A549 (cell line): Measurements from ENCODE around the gene POLE. TPM values are rescaled to one million over a fixed set of nuclear protein-coding genes. Genes with fewer than 3 reads are reported as not detected.
A peak's percentile ranks its signal among the peaks of the same experiment; 100 is the strongest.

Source experiments
- ATAC-seq, 2 experiments: fragments of 200-7000 bp in 1 of 2; fragments of >200 bp in 1 of 2; cut with Nextera tagmentation in 1 of 2; cut with Tn5 transposase in 1 of 2; 3 replicates each; pipeline versions ENCODE4 v1.8.0 to v1.9.1; 2018 to 2020; ENCODE audit warnings: mild to moderate bottlenecking in 1 of 2, moderate library complexity in 1 of 2
- CTCF ChIA-PET: fragments of 300-600 bp; sonication (Branson Sonifier 250); formaldehyde crosslinking; extraction: SDS; loops from one replicate; lab custom pipeline; 2021; ENCODE audit warnings: antibody characterized with exemption, inconsistent platforms; lab: Yijun Ruan, JAX
- POLR2A ChIA-PET: fragments of 350-600 bp; formaldehyde crosslinking; extraction: SDS; loops from one replicate; lab custom pipeline; 2021; ENCODE audit warnings: antibody characterized with exemption, inconsistent platforms; lab: Yijun Ruan, JAX
- DNase-seq, 2 experiments: peaks; one replicate each; pipeline versions ENCODE4 v3.0.0 to v3.0.0-alpha.2; 2011 to 2016; ENCODE audit warnings: low read depth in 1 of 2, low spot score in 1 of 2
- FAIRE-seq: peaks from 2 replicates; lab custom pipeline; 2011; peaks lifted over from hg19 to GRCh38; lab: Jason Lieb, UNC
- H3K27ac ChIP-seq, 2 experiments: fragments of >200 bp; sonication (Bioruptor Twin); formaldehyde crosslinking; 3 replicates each; pipeline ENCODE4 v1.5.1; 2016 to 2017
- H3K4me1 ChIP-seq: fragments of >200 bp; sonication (Bioruptor Twin); formaldehyde crosslinking; 3 replicates; pipeline ENCODE4 v1.6.1; 2016
- H3K4me2 ChIP-seq: fragments of >200 bp; sonication (Bioruptor Twin); formaldehyde crosslinking; 3 replicates; pipeline ENCODE4 v1.6.1; 2016
- H3K4me3 ChIP-seq: fragments of >200 bp; sonication (Bioruptor Twin); formaldehyde crosslinking; 3 replicates; pipeline ENCODE4 v1.5.1; 2016
- H3K9me3 ChIP-seq: fragments of >200 bp; sonication (Bioruptor Twin); formaldehyde crosslinking; 3 replicates; pipeline ENCODE4 v1.6.1; 2016
- BHLHE40 ChIP-seq: IDR thresholded peaks from 2 replicates; pipeline ENCODE4 v1.6.1; 2012; ENCODE audit warnings: low read depth, low read length, inconsistent platforms
- CHD4 ChIP-seq: fragments of 200-600 bp; sonication (generic); IDR thresholded peaks from 2 replicates; pipeline ENCODE4 v1.6.1; 2016; ENCODE audit warnings: antibody characterized with exemption, mild to moderate bottlenecking, borderline replicate concordance
- EHMT2 ChIP-seq: fragments of 200-600 bp; sonication (generic); IDR thresholded peaks from 2 replicates; pipeline ENCODE4 v1.6.1; 2016; ENCODE audit warnings: antibody characterized with exemption, low read depth, mild to moderate bottlenecking, moderate library complexity
- EP300 ChIP-seq, 2 experiments: fragments of >200 bp; sonication (Bioruptor Twin); formaldehyde crosslinking; IDR thresholded peaks; 2 replicates in 1 of 2; 3 replicates in 1 of 2; pipeline ENCODE4 v1.6.1; 2016 to 2017
- HDAC2 ChIP-seq: fragments of 200-600 bp; sonication (generic); IDR thresholded peaks from 2 replicates; pipeline ENCODE4 v1.6.1; 2016
- HOXA7 ChIP-seq: fragments of 250-450 bp; sonication (Bioruptor Pico); IDR thresholded peaks from 2 replicates; pipeline ENCODE4 v1.5.0; 2020; ENCODE audit warnings: mild to moderate bottlenecking, moderate library complexity
- HOXB13 ChIP-seq: fragments of 250-450 bp; sonication (Bioruptor Pico); IDR thresholded peaks from 2 replicates; pipeline ENCODE4 v1.5.0; 2020; ENCODE audit warnings: low read depth, mild to moderate bottlenecking, moderate library complexity
- MAFK ChIP-seq: fragments of 450-650 bp; IDR thresholded peaks from 2 replicates; pipeline ENCODE4 v1.6.1; 2014; ENCODE audit not compliant: partially characterized antibody
- NPAS2 ChIP-seq: fragments of 250-450 bp; sonication (Bioruptor Pico); IDR thresholded peaks from 2 replicates; pipeline ENCODE4 v1.8.0; 2022; ENCODE audit warnings: mild to moderate bottlenecking, moderate library complexity, borderline replicate concordance
- NR3C1 ChIP-seq: fragments of >200 bp; sonication (Bioruptor Twin); formaldehyde crosslinking; IDR thresholded peaks from 3 replicates; pipeline ENCODE4 v1.6.1; 2017
- RAD21 ChIP-seq, 2 experiments: fragments of >200 bp in 1 of 2; sonication (Bioruptor Twin) in 1 of 2; formaldehyde crosslinking in 1 of 2; IDR thresholded peaks in 1 of 2; conservative IDR thresholded peaks in 1 of 2; 2 replicates in 1 of 2; 3 replicates in 1 of 2; pipeline ENCODE4 v1.6.1; 2012 to 2018; ENCODE audit warnings: inconsistent platforms in 1 of 2
- RFX5 ChIP-seq: fragments of 450-650 bp; IDR thresholded peaks from 2 replicates; pipeline ENCODE4 v1.7.1; 2014; ENCODE audit warnings: antibody characterized with exemption, mild to moderate bottlenecking, moderate library complexity
- RNF2 ChIP-seq: fragments of 200-600 bp; sonication (generic); IDR thresholded peaks from 2 replicates; pipeline ENCODE4 v1.6.1; 2016; ENCODE audit warnings: low read depth, mild to moderate bottlenecking, antibody characterized with exemption, moderate library complexity, borderline replicate concordance
- TFCP2L1 ChIP-seq: fragments of 250-450 bp; sonication (Bioruptor Pico); IDR thresholded peaks from 2 replicates; pipeline ENCODE4 v1.5.0; 2021; ENCODE audit warnings: mild to moderate bottlenecking
- TP53 ChIP-seq: fragments of 250-450 bp; sonication (Bioruptor Pico); IDR thresholded peaks from 2 replicates; pipeline ENCODE4 v1.5.0; 2021; ENCODE audit warnings: mild to moderate bottlenecking, moderate library complexity
- ZC3H11A ChIP-seq: fragments of 450-650 bp; IDR thresholded peaks from 2 replicates; pipeline ENCODE4 v1.6.1; 2014; ENCODE audit warnings: antibody characterized with exemption, mild to moderate bottlenecking
- ZFP36 ChIP-seq: fragments of 450-650 bp; IDR thresholded peaks from 2 replicates; pipeline ENCODE4 v1.6.1; 2014; ENCODE audit warnings: borderline replicate concordance; ENCODE audit not compliant: partially characterized antibody
- ZSCAN20 ChIP-seq: fragments of 250-450 bp; sonication (Bioruptor Pico); IDR thresholded peaks from 2 replicates; pipeline ENCODE4 v1.8.0; 2022; ENCODE audit warnings: mild to moderate bottlenecking, moderate library complexity
- WGBS: methylation state at CpG from one replicate; pipeline ENCODE4 v1.1.6; 2017; ENCODE audit errors: missing lambda C conversion rate; 5-methylcytosine and 5-hydroxymethylcytosine counted together
- polyA plus RNA-seq, 4 experiments: library from polyadenylated mRNA; depleted of rRNA in 3 of 4; stranded (reverse); fragments of >200 nt; fragmentation: RNase III in 1 of 4; extraction: RNeasy Plus Mini Kit Qiagen cat#74134 plus additional on column Dnase treatment in 1 of 4; gene quantifications; 2 replicates in 3 of 4; 3 replicates in 1 of 4; pipeline ENCODE4 v1.2.3, GENCODE V29; 2011 to 2017
- TF ChIP-seq, protein P1 (sequence below): IDR thresholded peaks from 2 replicates; pipeline ENCODE4 v1.6.1; 2012; ENCODE audit warnings: low read depth, borderline replicate concordance
- TF ChIP-seq, protein P2 (sequence below): IDR thresholded peaks from 2 replicates; pipeline ENCODE4 v1.6.1; 2012
- TF ChIP-seq, protein P3 (sequence below): fragments of 200-600 bp; sonication (generic); IDR thresholded peaks from 2 replicates; pipeline ENCODE4 v1.6.1; 2016; ENCODE audit warnings: antibody characterized with exemption, mild to moderate bottlenecking, moderate library complexity
- TF ChIP-seq, protein P4 (sequence below): fragments of >200 bp; sonication (Bioruptor Twin); formaldehyde crosslinking; IDR thresholded peaks from 2 replicates; pipeline ENCODE4 v1.6.1; 2016

The POLE gene
- polyA plus RNA-seq, 2 of the 4 experiments (the other 2 are of a cell fraction), result 28.9 to 67.2 TPM

DNA sequence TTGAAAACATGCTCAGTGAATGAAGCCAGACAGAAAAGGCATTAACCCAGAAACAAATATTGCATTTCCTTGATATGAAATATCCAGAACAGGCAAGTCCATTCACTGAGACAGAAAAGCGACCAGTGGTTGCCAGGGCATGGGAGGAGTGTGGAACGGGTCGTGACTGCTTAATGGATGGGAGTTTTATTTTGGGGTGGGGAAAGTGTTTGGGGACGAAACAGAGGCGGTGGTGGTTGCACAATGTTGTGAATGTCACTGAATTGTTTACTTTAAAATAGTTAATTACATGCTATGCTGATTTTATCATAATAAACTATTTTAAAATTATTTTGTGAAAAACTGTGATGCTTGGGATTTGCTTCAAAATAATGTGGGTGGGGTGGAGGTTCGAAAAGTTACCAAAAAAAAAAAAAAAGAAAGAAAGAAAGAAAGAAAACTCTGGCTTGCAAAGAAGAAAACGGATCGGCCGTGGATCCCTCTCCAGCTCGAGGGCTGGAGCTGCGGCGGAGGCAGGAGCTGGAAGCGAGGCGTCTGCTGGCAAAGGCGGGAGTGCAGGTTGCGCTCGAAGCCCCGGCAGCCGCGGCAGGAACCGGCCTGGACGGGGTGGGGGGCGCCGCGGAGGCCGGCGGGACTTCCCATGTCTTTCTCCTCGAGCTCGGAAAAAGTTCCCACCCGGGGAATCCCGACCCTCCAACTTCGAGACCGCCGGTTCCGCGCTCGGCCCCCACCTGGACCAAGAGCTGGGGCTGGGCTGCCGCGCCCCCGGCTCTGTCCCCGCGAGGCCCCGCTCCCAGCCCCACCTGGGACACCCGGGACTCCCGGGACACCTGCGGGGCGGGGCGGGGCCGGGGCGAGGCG, 69.1 kb downstream of the POLE start:
- H3K4me2 ChIP-seq, result peak overlapping the region; percentile 99
- FAIRE-seq (no peak), ATAC-seq (no peak), DNase-seq (no peak)
- H3K27ac ChIP-seq, result peak overlapping the region in 1 of 2 experiments; percentile 48; a peak in 2 of 6 replicates
- no peak for TF ChIP-seq ZFP36
- no peak for TF ChIP-seq EP300 (IDR thresholded peaks at IDR 0.05)
- TF ChIP-seq, protein P1, sequence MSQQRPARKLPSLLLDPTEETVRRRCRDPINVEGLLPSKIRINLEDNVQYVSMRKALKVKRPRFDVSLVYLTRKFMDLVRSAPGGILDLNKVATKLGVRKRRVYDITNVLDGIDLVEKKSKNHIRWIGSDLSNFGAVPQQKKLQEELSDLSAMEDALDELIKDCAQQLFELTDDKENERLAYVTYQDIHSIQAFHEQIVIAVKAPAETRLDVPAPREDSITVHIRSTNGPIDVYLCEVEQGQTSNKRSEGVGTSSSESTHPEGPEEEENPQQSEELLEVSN, result peak; percentile 95
- TF ChIP-seq RNF2, result peak; percentile 34; the same call in 1 of the 2 replicates
- no peak for TF ChIP-seq TP53 (CRISPR knock-in tag)
- TF ChIP-seq, protein P2, sequence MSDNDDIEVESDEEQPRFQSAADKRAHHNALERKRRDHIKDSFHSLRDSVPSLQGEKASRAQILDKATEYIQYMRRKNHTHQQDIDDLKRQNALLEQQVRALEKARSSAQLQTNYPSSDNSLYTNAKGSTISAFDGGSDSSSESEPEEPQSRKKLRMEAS, result peak; percentile 84
- ChIA-PET POLR2A (interaction anchor here (0.6 kb wide), 1 partner anchor 188 kb away, joined by 3 read pairs; no protein-coding TSS in a partner anchor), CTCF (interaction anchor here (0.7 to 11.9 kb wide), 11 partner anchors 8 to 464 kb away, joined by 3 to 132 read pairs (median 6); no protein-coding TSS in a partner anchor)
- peak overlapping the region; percentile 46 for H3K4me3 ChIP-seq
- H3K9me3 ChIP-seq, result peaks cover 29% of the 10 kb centered on the region
- H3K4me1 ChIP-seq, result peaks cover 10% of the 10 kb centered on the region
- WGBS, result 16% methylated on average over 36 of the region's 51 CpGs

DNA sequence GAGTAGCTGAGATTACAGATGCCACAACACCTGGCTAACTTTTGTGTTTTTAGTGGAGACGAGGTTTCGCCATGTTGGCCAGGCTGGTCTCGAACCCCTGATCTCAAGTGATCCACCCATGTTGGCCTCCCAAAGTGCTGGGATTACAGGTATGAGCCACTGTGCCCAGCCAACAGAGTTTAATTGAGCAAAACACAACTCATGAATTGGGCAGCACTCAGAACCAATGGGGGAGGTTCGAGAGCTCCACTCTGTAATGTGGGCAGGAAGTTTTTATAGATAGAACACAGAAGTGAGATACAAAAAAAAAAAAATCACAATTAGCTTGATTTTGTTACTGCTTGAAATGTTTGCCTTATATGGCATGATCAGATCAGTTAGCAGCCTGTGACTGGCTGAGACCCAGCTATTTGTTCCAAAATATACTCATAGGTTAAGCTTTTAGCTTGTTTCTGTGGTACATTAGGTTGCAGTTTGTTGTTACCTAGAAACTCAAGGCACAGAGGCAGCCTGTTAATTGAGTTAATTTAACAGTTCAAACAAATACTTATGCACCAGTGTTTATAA, 69.9 kb downstream of the POLE start:
- ChIA-PET POLR2A (no interaction called here), CTCF (interaction anchor here (0.7 to 11.9 kb wide), 10 partner anchors 9 to 201 kb away, joined by 3 to 132 read pairs (median 6); no protein-coding TSS in a partner anchor)
- ATAC-seq, result no peak
- no peak for FAIRE-seq
- DNase-seq, result no peak
- 25% methylated on average over 4 of the region's 4 CpGs for WGBS
- H3K4me3 ChIP-seq, result no peak overlapping the region; the same call in 2 of the 3 replicates
- TF ChIP-seq TP53 (CRISPR knock-in tag), result no peak
- no peak for TF ChIP-seq NPAS2 (CRISPR knock-in tag)
- no peak for TF ChIP-seq TFCP2L1 (CRISPR knock-in tag)
- TF ChIP-seq, protein P3, sequence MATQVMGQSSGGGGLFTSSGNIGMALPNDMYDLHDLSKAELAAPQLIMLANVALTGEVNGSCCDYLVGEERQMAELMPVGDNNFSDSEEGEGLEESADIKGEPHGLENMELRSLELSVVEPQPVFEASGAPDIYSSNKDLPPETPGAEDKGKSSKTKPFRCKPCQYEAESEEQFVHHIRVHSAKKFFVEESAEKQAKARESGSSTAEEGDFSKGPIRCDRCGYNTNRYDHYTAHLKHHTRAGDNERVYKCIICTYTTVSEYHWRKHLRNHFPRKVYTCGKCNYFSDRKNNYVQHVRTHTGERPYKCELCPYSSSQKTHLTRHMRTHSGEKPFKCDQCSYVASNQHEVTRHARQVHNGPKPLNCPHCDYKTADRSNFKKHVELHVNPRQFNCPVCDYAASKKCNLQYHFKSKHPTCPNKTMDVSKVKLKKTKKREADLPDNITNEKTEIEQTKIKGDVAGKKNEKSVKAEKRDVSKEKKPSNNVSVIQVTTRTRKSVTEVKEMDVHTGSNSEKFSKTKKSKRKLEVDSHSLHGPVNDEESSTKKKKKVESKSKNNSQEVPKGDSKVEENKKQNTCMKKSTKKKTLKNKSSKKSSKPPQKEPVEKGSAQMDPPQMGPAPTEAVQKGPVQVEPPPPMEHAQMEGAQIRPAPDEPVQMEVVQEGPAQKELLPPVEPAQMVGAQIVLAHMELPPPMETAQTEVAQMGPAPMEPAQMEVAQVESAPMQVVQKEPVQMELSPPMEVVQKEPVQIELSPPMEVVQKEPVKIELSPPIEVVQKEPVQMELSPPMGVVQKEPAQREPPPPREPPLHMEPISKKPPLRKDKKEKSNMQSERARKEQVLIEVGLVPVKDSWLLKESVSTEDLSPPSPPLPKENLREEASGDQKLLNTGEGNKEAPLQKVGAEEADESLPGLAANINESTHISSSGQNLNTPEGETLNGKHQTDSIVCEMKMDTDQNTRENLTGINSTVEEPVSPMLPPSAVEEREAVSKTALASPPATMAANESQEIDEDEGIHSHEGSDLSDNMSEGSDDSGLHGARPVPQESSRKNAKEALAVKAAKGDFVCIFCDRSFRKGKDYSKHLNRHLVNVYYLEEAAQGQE, result no peak
- TF ChIP-seq NR3C1, result no peak
- no peak for TF ChIP-seq BHLHE40
- no peak for TF ChIP-seq HOXA7 (CRISPR knock-in tag)
- TF ChIP-seq, protein P4, sequence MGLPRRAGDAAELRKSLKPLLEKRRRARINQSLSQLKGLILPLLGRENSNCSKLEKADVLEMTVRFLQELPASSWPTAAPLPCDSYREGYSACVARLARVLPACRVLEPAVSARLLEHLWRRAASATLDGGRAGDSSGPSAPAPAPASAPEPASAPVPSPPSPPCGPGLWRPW, result no peak
- no peak for TF ChIP-seq CHD4
- TF ChIP-seq HOXB13 (CRISPR knock-in tag), result no peak
- no peak for TF ChIP-seq ZSCAN20 (CRISPR knock-in tag)
- no peak for TF ChIP-seq RAD21 (conservative IDR thresholded peaks at IDR 0.05 in 1 of 2, IDR thresholded peaks at IDR 0.05 in 1 of 2)
- TF ChIP-seq EHMT2, result no peak
- TF ChIP-seq ZC3H11A, result no peak
- no peak for TF ChIP-seq MAFK
- no peak for TF ChIP-seq HDAC2
- TF ChIP-seq RFX5, result no peak
- TF ChIP-seq, all 56 proteins: peak for 0
- H3K27ac ChIP-seq, result no peak overlapping the region
- H3K4me2 ChIP-seq, result no peak overlapping the region
- peaks cover 29% of the 10 kb centered on the region for H3K9me3 ChIP-seq
- H3K4me1 ChIP-seq, result peaks cover 10% of the 10 kb centered on the region
